Effector memory CD8-positive, alpha-beta T cell (primary cell): ENCODE results near the gene INPP5A.
"Not testable (repeated sequence)": the region's sequence is repeated elsewhere in the genome, so short reads cannot be mapped to it uniquely, and the experiment has no call there.

Source experiments
- ATAC-seq: fragments of 150-1000 bp; cut with Tn5 transposase; replicated peaks from 2 replicates; pipeline ENCODE4 v1.10.0; 2021; ENCODE audit warnings: mild to moderate bottlenecking, moderate library complexity
- DNase-seq, 3 experiments: peaks; one replicate each; pipeline ENCODE4 v3.0.0; 2021
- H3K27ac Mint-ChIP-seq, 2 donors: one replicate each; pipeline ENCODE4 v1.8.0; 2022; ENCODE audit warnings: mild to moderate bottlenecking in 2 of 2, mixed read lengths in 2 of 2, moderate library complexity in 2 of 2
- H3K27me3 Mint-ChIP-seq, 2 donors: one replicate each; pipeline ENCODE4 v1.8.0; 2022; ENCODE audit warnings: mixed read lengths in 2 of 2
- H3K36me3 Mint-ChIP-seq: one replicate; pipeline ENCODE4 v1.8.0; 2022; ENCODE audit warnings: mild to moderate bottlenecking, moderate library complexity, mixed read lengths; ENCODE audit not compliant: insufficient read depth
- H3K4me1 Mint-ChIP-seq, 2 donors: one replicate each; pipeline ENCODE4 v1.8.0; 2022; ENCODE audit warnings: low read depth in 2 of 2, mixed read lengths in 2 of 2
- H3K4me3 Mint-ChIP-seq, 2 donors: one replicate each; pipeline ENCODE4 v1.8.0; 2022; ENCODE audit warnings: mild to moderate bottlenecking in 2 of 2, mixed read lengths in 2 of 2, moderate library complexity in 2 of 2
- H3K9me3 Mint-ChIP-seq, 2 donors: one replicate each; pipeline ENCODE4 v1.8.0; 2022; ENCODE audit warnings: mixed read lengths in 2 of 2

The INPP5A gene

DNA sequence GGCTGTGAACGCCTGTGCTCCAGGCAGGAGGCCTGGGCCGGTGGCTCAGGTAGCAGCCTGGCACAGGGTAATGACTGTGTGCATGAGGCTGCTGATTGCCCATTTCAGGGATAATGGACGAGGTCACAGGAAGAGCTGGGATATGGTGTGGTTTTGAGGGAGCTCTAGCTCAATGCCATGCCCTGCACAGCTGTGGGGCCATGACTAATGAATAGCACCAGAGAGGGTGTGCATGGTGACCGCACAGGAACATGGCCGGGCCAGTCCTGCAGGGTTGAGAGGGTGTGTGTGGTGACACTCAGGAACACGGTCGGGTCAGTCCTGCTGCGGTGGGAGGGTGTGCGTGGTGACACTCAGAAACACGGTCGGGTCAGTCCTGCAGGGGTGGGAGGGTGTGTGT is 226.5 kb downstream of the INPP5A start:
- no peak overlapping the region for H3K27ac Mint-ChIP-seq

DNA sequence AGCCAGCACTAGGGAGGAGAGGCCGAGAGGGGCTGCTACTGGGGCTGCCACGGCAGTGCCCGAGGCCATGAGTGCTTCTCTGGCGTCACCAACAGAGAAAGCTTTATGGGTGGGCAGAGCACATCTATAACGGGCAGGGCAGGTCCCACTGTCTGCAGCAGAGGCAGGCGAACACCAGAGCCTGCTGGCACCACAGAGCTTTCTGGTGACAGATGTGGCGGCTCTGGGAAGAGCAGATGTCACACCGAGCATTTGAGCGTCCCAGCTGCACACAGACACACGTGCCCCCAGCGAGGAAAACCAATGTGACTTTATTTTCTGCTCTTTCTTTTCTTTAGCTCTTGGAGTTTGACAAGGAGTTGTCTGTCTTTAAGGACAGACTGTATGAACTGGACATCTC is 227.8 kb downstream of the INPP5A start:
- Mint-ChIP-seq H3K4me1 (peaks cover 3 to 4% of the 10 kb centered on the region in 2 donors), H3K4me3 (no peak overlapping the region), H3K27me3 (no peaks in the 10 kb centered on the region), H3K27ac (no peak overlapping the region), H3K9me3 (no peaks in the 10 kb centered on the region), H3K36me3 (peaks cover 9% of the 10 kb centered on the region)
- DNase-seq (no peak), ATAC-seq (no peak)

More for the DNA sequence above, 226.5 kb downstream of the INPP5A start:
- Mint-ChIP-seq H3K4me1 (peaks cover 3 to 4% of the 10 kb centered on the region in 2 donors), H3K36me3 (peaks cover 9% of the 10 kb centered on the region), H3K9me3 (no peaks in the 10 kb centered on the region), H3K27me3 (no peaks in the 10 kb centered on the region), H3K4me3 (no peak overlapping the region)
- DNase-seq (no peak), ATAC-seq (no peak)

DNA sequence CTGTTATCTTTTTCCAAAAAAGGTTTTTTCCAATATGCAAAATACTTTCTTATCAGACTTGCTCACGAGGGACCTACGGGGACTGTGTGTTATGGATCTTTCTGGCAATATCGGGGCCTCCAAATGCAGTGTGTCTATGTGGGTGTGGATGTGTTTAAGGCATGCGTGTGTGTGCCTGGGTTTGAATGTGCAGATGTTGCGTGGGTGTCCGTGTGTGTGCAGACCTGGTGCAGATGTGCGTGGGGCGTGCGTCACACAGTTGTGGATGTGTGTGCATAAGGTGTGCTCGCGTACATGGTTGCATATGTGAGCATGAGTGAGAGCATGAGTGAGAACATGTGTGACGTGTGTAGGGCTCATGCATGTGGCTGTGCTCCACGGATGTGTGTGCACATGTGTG is 228.7 kb downstream of the INPP5A start:
- no peak overlapping the region for H3K4me3 Mint-ChIP-seq
- ATAC-seq = no peak
- H3K27me3 Mint-ChIP-seq = no peaks in the 10 kb centered on the region
- DNase-seq = no peak
- H3K4me1 Mint-ChIP-seq = peaks cover 3 to 4% of the 10 kb centered on the region in 2 donors
- peaks cover 7% of the 10 kb centered on the region for H3K36me3 Mint-ChIP-seq
- H3K27ac Mint-ChIP-seq = peak overlapping the region in 1 of 2 donors; percentile 21
- H3K9me3 Mint-ChIP-seq = no peaks in the 10 kb centered on the region

DNA sequence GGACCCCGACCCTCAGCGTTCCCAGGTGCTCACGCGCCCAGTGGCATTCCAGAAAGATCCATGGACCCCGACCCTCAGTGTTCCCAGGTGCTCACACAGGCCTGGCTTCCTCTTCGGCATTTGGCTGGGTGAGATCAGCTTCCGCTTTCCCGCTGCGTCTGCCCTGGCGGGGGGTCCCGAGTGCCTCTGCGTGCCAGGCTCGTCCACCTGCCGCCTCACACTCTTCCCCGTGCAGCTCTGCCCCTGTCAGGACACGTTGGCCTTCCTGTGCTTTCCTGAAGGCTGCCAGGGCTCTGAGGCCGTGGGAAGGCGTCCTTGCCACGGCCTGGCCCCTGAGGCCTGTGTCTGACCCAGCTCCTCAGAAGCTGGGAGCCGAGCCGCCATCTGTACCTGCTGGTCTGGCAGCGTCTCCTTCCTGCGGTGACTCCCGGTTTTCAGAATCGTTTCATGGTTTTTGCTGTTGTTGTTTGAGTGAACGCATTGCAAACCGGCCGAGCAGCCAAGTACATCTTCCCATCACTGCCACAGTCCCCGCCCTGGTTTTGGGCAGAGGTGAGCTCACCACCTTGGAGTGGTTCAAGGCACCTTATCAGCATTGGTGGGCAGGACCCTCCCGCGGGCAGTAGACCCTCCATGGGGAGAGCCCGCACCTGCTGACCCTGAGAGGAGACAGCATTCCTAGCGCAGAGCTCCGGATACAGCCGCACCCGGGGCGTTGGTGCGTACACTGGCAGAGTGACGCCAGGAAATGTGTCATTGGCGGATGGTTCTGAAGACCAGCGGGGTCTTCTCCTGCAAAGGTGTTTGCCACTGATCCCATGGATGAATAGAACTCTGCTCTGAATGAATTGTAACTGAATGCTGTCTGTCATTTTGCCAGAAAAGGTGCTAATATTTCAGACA is 231.0 kb downstream of the INPP5A start:
- H3K4me3 Mint-ChIP-seq = no peak overlapping the region
- no peaks in the 10 kb centered on the region for H3K9me3 Mint-ChIP-seq
- DNase-seq (no peak), ATAC-seq (no peak)
- peaks cover 8% of the 10 kb centered on the region for H3K36me3 Mint-ChIP-seq
- no peaks in the 10 kb centered on the region for H3K27me3 Mint-ChIP-seq
- peaks cover 0 to 4% of the 10 kb centered on the region in 2 donors for H3K4me1 Mint-ChIP-seq
- H3K27ac Mint-ChIP-seq = no peak overlapping the region

DNA sequence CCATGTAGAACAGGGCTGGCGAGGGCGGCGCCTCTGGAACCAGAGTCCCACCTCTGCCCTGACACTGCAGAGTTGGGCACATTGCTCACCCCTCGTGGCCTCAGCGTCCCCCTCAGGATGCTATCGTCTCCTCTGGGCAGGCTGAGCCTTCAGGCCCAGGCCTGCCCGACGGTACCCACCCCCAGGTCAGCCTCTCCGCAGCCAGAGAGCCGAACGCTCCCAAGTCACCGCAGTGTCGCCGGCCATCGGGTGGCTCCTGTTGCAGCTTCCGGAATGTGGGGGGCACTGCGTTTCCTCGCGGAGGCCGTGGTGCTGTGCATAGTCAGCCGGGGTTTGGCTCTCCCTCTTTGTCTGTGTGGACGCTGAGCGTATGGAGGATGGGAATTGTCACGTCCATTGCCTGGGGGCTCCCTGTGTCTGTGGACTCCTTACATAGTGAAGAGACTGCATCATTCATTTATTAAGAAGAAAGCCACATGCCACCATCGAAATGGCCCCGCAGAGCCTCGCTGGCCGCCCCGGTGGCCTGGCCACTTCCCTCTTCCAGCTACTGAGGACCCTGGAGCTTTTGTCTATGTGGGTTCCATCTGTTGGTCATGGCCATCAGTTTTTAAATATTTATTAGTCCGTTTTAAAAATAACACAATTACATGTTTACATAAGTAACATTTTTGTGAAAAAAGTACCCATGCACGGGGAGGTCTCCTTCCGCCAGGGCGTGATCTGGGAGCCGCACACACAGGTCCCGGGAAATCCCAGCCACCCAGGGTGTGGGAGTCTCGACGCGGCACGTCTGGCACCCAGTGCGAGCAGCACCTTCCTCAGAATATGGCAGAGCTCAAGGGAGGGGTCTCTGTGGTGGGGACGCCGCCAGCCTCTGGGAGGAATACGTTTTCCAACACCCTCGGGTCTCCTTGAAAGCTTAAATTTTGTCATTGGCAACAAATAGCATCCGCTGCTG is 232.8 kb downstream of the INPP5A start:
- Mint-ChIP-seq H3K4me1 (no peaks in the 10 kb centered on the region), H3K27ac (no peak overlapping the region), H3K27me3 (no peaks in the 10 kb centered on the region), H3K36me3 (peaks cover 10% of the 10 kb centered on the region), H3K4me3 (no peak overlapping the region), H3K9me3 (no peaks in the 10 kb centered on the region)
- ATAC-seq (no peak), DNase-seq (no peak)

DNA sequence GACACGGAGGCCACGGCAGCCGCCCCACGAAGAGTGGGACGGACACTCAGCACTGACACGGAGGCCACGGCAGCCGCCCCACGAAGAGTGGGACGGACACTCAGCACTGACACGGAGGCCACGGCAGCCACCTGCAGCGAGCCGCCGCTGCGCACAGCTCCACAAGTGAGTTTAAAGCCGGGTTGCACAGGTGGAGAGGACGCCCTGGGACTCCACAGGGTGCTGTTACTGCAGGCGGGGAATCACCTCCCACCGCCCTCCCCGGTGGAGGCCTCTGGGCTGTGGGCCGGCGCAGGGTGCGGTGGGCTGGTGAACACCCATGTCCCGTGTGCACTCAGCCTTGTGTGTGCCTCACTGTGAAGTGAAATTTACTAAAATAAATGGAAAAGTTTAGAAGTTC is 235.2 kb downstream of the INPP5A start:
- not testable (repeated sequence) for H3K27me3 Mint-ChIP-seq, H3K9me3 Mint-ChIP-seq, H3K27ac Mint-ChIP-seq, ATAC-seq, DNase-seq, H3K4me1 Mint-ChIP-seq, H3K4me3 Mint-ChIP-seq, H3K36me3 Mint-ChIP-seq

DNA sequence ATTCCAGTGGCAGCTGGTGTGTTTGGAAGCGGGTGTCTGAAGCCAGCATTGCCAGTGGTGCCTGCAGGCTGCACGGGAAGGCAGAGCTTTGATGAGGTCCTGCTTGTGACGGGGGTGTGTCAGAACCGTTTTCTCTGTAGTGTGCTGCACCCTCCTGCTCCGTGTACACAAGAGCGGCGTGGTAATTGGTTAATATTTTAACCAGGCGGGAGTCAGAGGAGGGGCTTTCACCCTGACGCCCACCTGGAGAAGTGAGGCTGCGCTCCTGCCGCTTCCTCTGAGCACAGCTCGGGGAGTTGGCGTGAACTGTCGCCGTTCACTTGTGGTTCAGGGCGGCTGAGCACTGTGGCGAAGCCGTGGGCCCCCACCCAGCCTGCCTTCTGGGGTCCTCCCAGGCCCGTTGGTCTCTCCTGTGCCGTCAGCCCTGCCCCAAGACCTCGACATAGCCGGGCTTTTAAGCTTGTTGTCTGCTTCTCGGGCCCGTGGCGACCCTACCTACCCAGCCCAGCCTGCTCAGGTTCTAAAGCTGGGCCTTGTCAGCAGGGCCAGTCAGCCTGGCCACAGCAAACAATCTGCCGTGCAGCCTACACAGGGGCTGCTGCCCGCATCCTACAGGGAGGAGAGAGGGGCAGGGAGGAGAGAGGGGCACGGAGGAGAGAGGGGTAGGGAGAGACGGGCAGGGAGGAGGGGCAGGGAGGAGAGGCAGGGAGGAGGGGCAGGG is 236.8 kb downstream of the INPP5A start:
- peaks cover 4% of the 10 kb centered on the region for H3K36me3 Mint-ChIP-seq
- no peak for DNase-seq
- H3K4me1 Mint-ChIP-seq = no peaks in the 10 kb centered on the region
- no peak overlapping the region for H3K4me3 Mint-ChIP-seq
- ATAC-seq = no peak
- H3K27me3 Mint-ChIP-seq = no peaks in the 10 kb centered on the region
- H3K27ac Mint-ChIP-seq = no peak overlapping the region
- no peaks in the 10 kb centered on the region for H3K9me3 Mint-ChIP-seq

DNA sequence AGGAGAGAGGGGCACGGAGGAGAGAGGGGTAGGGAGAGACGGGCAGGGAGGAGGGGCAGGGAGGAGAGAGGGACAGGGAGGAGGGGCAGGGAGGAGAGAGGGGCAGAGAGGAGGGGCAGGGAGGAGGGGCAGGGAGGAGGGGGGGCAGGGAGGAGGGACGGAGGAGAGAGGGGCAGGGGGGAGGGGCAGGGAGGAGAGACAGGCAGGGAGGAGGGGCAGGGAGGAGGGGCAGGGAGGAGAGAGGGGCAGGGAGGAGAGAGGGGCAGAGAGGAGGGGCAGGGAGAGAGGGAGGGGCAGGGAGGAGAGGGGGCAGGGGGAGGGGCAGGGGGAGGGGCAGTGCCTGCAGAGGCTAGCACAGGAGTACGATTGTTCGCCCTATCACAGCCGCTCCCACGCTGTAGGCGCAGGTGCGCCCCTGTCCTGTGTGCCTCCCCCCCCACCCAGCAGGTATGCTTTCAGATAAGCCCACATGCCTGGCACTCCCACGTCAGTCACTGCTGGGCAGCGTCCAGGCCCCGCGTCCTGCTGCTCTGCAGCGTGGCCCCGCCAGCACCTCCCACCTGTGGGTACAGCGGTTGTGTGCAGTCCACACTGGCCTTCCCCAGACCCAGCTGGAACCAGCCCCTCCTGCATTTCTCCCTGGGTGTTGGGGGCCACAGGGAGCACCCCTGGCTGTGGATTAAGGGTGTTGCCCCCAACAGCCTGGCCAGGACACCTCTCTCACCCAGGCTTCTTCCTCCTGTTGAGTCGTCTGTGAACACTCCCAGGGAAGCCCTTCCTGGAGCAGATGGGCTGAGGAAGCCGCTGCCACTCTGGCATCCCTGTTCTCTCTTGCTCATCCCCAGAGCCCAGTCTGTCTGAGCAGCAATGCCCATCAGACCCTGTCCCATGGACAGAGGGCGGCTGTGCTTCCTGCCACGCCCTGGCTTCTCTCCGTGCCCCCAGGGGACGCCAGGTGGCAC is 237.6 kb downstream of the INPP5A start:
- DNase-seq (no peak), ATAC-seq (no peak)
- Mint-ChIP-seq H3K27me3 (no peaks in the 10 kb centered on the region), H3K9me3 (no peaks in the 10 kb centered on the region), H3K4me1 (no peaks in the 10 kb centered on the region), H3K4me3 (no peak overlapping the region), H3K36me3 (peaks cover 7% of the 10 kb centered on the region), H3K27ac (no peak overlapping the region)

DNA sequence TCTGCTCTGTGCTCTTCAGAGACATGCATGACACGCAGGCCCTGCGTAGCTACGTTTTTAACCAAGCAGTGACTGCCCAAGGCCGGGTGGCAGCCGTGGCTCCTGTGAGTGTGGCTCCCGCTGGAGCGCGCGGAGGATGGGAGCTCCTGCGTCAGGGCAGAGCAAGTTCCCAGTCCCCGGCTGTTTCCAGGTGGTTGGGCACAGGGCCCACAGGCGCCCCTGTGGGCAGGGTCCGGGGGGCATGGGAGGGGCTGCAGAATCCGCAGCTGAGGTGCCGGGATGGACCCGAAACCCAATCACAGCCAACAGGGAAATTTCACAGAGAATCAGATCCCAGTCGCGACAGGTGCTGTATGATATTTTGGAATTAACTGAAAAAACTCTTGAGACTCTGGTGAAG is 238.6 kb downstream of the INPP5A start:
- Mint-ChIP-seq H3K9me3 (no peaks in the 10 kb centered on the region), H3K36me3 (peaks cover 7% of the 10 kb centered on the region), H3K27ac (no peak overlapping the region), H3K4me3 (no peak overlapping the region), H3K4me1 (no peaks in the 10 kb centered on the region), H3K27me3 (no peaks in the 10 kb centered on the region)
- DNase-seq (no peak), ATAC-seq (no peak)

DNA sequence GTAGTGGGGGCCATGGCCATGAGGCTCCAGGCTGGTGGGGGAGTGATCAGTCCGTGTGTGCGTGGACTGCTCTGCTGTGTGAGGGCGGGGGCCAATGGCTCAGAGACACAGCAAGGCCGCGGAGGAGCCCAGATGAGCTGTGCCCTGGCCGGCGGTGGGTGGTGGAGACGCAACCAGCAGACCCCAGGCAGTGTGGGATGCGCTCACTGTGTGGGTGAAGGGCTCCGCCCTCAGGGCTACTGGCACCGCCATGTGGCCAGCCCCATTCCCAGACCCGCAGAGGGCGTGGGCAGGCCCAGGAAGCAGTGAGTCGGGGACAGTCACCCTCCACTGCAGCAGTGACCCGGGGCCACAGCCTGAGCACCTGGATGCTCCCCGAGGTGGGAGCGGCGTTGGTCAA is 239.2 kb downstream of the INPP5A start:
- no peaks in the 10 kb centered on the region for H3K4me1 Mint-ChIP-seq
- no peaks in the 10 kb centered on the region for H3K27me3 Mint-ChIP-seq
- peaks cover 7% of the 10 kb centered on the region for H3K36me3 Mint-ChIP-seq
- ATAC-seq (no peak), DNase-seq (no peak)
- no peak overlapping the region for H3K27ac Mint-ChIP-seq
- H3K9me3 Mint-ChIP-seq = no peaks in the 10 kb centered on the region
- no peak overlapping the region for H3K4me3 Mint-ChIP-seq

DNA sequence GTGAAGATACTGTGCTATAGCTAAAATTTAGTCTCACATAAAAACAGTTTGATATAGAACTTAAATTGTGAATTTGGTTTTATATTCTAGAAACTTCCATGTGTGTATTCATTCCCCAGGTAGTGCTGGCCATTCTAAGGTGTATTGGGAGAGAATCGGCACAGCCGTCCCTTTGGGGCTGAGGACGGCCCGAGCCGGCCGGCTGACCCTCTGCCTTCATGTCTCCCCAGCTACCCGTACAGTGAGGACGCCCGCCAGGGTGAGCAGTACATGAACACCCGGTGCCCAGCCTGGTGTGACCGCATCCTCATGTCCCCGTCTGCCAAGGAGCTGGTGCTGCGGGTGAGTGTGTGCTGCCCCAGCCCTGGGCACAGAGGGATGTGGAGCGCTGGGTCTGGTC is 239.9 kb downstream of the INPP5A start:
- Mint-ChIP-seq H3K36me3 (peaks cover 7% of the 10 kb centered on the region), H3K27ac (no peak overlapping the region), H3K4me1 (no peaks in the 10 kb centered on the region), H3K9me3 (no peaks in the 10 kb centered on the region), H3K4me3 (no peak overlapping the region), H3K27me3 (no peaks in the 10 kb centered on the region)
- DNase-seq (no peak), ATAC-seq (no peak)

DNA sequence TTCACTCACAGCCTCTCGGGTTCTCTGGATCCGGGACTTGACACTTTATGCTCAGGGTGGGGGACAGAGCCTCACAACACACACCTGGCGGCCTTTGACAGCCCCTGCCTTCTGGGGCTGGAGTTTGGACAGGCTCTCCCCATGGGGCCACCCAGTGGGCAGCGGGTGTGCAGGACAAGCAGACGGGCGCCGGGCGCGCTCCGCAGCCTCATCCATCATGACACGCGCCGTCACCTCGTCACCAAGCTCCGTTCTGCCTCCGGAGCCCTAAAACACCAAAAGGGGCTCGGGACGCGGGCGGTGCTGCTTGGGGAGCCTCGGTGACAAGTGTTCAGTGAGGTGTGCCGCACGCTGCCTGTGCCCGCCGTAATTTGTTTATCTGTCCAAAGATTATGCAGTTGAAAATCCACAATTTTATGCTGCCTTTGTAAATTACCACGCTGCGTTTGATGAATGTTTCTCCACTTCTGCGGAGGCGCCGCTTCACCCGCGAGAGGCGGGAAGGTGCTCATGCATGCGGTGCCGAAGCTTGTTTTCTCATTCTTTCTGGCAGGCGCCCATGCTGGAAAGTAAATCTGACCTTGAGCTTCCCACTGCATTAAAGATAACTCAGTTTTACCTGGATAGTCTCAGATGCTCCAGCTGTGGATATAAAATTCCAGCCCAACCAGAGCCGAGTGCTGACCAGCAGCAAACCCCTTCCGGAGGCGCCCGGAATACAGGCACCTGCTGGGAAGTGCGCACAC is 242.1 kb downstream of the INPP5A start:
- ATAC-seq (no peak), DNase-seq (no peak)
- H3K36me3 Mint-ChIP-seq = peaks cover 2% of the 10 kb centered on the region
- no peak overlapping the region for H3K4me3 Mint-ChIP-seq
- H3K9me3 Mint-ChIP-seq = no peaks in the 10 kb centered on the region
- no peaks in the 10 kb centered on the region for H3K27me3 Mint-ChIP-seq
- no peak overlapping the region for H3K27ac Mint-ChIP-seq
- H3K4me1 Mint-ChIP-seq = no peaks in the 10 kb centered on the region
